Esophagus squamous epithelium (tissue), 5 donors: ENCODE data around the gene PROB1. TPM values are rescaled to one million over a fixed set of nuclear protein-coding genes. Genes with fewer than 3 reads are reported as not detected.
A peak's percentile ranks its signal among the peaks of the same experiment; 100 is the strongest.
"Not testable (repeated sequence)": the region's sequence is repeated elsewhere in the genome, so short reads cannot be mapped to it uniquely, and the experiment has no call there.

Experiments
- DNase-seq: peaks from one replicate; lab custom pipeline; 2025; lab: John Stamatoyannopoulos, UW
- H3K27ac ChIP-seq, 4 donors: fragments of 200-600 bp; sonication (generic); one replicate each; pipeline ENCODE4 v1.5.1; 2016 to 2019; ENCODE audit warnings: mild to moderate bottlenecking in 1 of 4
- H3K27me3 ChIP-seq, 4 donors: fragments of 200-600 bp; sonication (generic); 1 replicate in 3 of 4; 2 replicates in 1 of 4; pipeline versions ENCODE4 v1.5.1 to v1.6.0; 2017 to 2021; ENCODE audit warnings: antibody characterized with exemption in 1 of 4
- H3K36me3 ChIP-seq, 3 donors: fragments of 200-600 bp; sonication (generic); one replicate each; pipeline ENCODE4 v1.5.1; 2016 to 2019
- H3K4me1 ChIP-seq, 3 donors: fragments of 200-600 bp; sonication (generic); one replicate each; pipeline ENCODE4 v1.5.1; 2017 to 2019
- H3K4me3 ChIP-seq, 4 donors: fragments of 200-600 bp; sonication (generic); 1 replicate in 3 of 4; 2 replicates in 1 of 4; pipeline ENCODE4 v1.5.1; 2016 to 2019; ENCODE audit warnings: mild to moderate bottlenecking in 2 of 4, moderate library complexity in 1 of 4
- H3K9me3 ChIP-seq, 3 donors: fragments of 200-600 bp; sonication (generic); one replicate each; pipeline ENCODE4 v1.5.1; 2016 to 2019
- CTCF ChIP-seq, 6 experiments: fragments of 450-650 bp in 4 of 6; fragments of 200-600 bp in 2 of 6; sonication (generic) in 2 of 6; IDR thresholded peaks; one replicate each; pipeline ENCODE4 v1.5.1; 2016 to 2019; ENCODE audit warnings: antibody characterized with exemption in 6 of 6, mild to moderate bottlenecking in 4 of 6, moderate library complexity in 4 of 6
- POLR2A ChIP-seq, 4 donors: fragments of 450-650 bp; IDR thresholded peaks; one replicate each; pipeline ENCODE4 v1.6.1; 2017; ENCODE audit warnings: antibody characterized with exemption in 4 of 4, mild to moderate bottlenecking in 4 of 4, moderate library complexity in 3 of 4
- WGBS, 2 donors: methylation state at CpG; one replicate each; pipeline ENCODE4 v1.1.5; 2018; 5-methylcytosine and 5-hydroxymethylcytosine counted together
- intact Hi-C: fragments of 100-400 bp; cut with DNase I; formaldehyde crosslinking; loops from one replicate; pipeline ENCODE4 v1.15.0; 2022
- total RNA-seq, 4 donors: library from RNA; depleted of rRNA; stranded (reverse); fragments of >200 nt; gene quantifications; one replicate each; pipeline ENCODE4 v1.1.0, GENCODE V29; 2016
- donor health status: DM: yes; HTN: yes; CAD: no.

Gene PROB1
- total RNA-seq, 4 donors from 2014 or later = 0.95 to 1.8 (median 1.0) TPM

DNA sequence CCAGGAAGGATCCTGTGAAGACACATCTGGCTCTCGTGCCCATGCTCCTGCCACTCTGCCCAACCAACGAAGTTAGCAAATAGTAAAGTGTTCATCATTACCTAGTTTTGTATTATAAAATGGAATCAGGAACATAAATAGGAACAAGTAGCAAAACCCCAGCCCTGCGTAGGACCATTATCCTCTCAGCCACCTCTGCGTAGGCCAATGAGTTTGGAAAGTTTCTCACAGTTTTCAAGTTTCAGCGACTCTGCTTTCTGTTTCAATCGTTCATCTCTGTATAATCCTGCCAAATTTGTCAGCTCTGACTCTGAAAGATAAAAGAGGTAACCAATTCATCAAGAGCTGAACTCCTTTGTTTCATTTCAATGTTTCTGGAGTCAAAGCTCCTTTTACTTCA, 19.1 kb upstream of the PROB1 start:
- no peaks in the 10 kb centered on the region for H3K27me3 ChIP-seq
- WGBS, 2 donors = 38 to 52% methylated on average over 6 of the region's 6 CpGs
- peaks cover 0 to 2% (median 0%) of the 10 kb centered on the region in 3 donors for H3K36me3 ChIP-seq
- TF ChIP-seq POLR2A (IDR thresholded peaks at IDR 0.05) (no peak), CTCF (IDR thresholded peaks at IDR 0.05) (no peak)
- peak overlapping the region; percentile 12 to 85 (median 76) for H3K27ac ChIP-seq
- DNase-seq = no peak
- H3K9me3 ChIP-seq = no peaks in the 10 kb centered on the region
- intact Hi-C loops = no loop called here
- H3K4me1 ChIP-seq = peaks cover 18 to 57% (median 46%) of the 10 kb centered on the region in 3 donors
- no peak overlapping the region for H3K4me3 ChIP-seq

- intact Hi-C loops = no loop called here
- Histone ChIP-seq H3K9me3 (no peaks in the 10 kb centered on the region), H3K27ac (no peak overlapping the region), H3K36me3 (no peaks in the 10 kb centered on the region), H3K4me1 (peaks cover 18 to 49% (median 45%) of the 10 kb centered on the region in 3 donors), H3K4me3 (no peak overlapping the region), H3K27me3 (no peaks in the 10 kb centered on the region)
- TF ChIP-seq CTCF (IDR thresholded peaks at IDR 0.05) (no peak), POLR2A (IDR thresholded peaks at IDR 0.05) (no peak)
- 94 to 98% methylated on average over 6 of the region's 6 CpGs for WGBS, 2 donors
- no peak for DNase-seq
Measured at GRCh38 chr5:139413153-139413552, 18.2 kb upstream of the PROB1 start.

GRCh38 chr5:139410993-139411828, 16.3 kb upstream of the PROB1 start:
- Histone ChIP-seq H3K36me3 (no peaks in the 10 kb centered on the region), H3K27ac (no peak overlapping the region), H3K9me3 (no peaks in the 10 kb centered on the region), H3K27me3 (no peaks in the 10 kb centered on the region), H3K4me3 (no peak overlapping the region), H3K4me1 (peaks cover 10 to 49% (median 26%) of the 10 kb centered on the region in 3 donors)
- intact Hi-C loops = no loop called here
- WGBS, 2 donors = 87 to 91% methylated on average over 17 of the region's 17 CpGs
- no peak for TF ChIP-seq POLR2A (IDR thresholded peaks at IDR 0.05)
- no peak for DNase-seq

DNA sequence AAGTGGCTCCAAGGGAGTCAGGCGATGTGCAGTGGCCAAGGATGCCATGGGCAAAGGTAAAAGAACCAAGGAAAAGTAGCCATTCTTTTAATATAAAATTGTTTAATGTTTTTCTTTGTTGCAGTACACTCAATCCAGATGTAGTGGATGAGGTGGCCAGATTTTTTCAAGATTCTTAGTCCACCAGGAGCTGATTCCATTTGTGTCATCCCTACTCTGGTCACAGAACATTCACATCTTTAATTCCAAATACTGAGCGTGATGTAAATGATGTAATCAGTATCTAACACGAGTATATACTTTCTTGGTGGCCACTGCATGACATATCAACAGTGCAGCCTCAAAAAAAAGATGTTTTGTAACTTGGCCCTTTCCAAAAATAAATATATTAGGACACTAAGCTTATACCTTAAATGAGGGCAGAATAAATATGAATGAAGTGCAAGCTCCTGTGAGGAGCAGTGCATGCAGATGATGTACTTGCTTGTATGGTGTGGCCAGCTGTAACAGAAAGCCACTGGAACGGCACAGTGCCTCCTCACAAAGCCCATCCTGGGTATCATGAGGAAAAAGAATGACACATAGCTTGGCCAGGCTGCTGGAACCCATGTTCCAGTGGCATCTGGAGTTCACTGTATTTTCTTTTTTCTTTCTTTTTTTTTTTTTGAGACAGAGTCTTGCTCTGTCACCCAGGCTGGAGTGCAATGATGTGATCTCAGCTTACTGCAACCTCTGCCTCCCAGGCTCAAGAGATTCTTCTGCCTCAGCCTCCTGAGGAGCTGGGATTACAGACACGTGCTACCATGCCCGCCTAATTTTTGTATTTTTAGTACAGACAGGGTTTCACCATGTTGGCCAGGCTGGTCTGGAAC, 15.5 kb upstream of the PROB1 start:
- intact Hi-C loops = no loop called here
- WGBS, 2 donors = 55 to 66% methylated on average over 6 of the region's 6 CpGs
- H3K9me3 ChIP-seq = no peaks in the 10 kb centered on the region
- peaks cover 8 to 41% (median 17%) of the 10 kb centered on the region in 3 donors for H3K4me1 ChIP-seq
- no peak for DNase-seq
- no peak overlapping the region for H3K4me3 ChIP-seq
- no peaks in the 10 kb centered on the region for H3K27me3 ChIP-seq
- no peak overlapping the region for H3K27ac ChIP-seq
- TF ChIP-seq POLR2A (IDR thresholded peaks at IDR 0.05) (no peak), CTCF (IDR thresholded peaks at IDR 0.05) (no peak)
- H3K36me3 ChIP-seq = no peaks in the 10 kb centered on the region

GRCh38 chr5:139409116-139409515, 14.2 kb upstream of the PROB1 start:
- intact Hi-C loops, H3K36me3 ChIP-seq, H3K9me3 ChIP-seq, H3K27ac ChIP-seq, H3K27me3 ChIP-seq, DNase-seq, H3K4me3 ChIP-seq: not testable (repeated sequence)
- H3K4me1 ChIP-seq = peaks cover 5 to 36% (median 9%) of the 10 kb centered on the region in 3 donors
- WGBS, 2 donors = 88 to 91% methylated on average over 5 of the region's 5 CpGs
